Activated CD4-positive, CD25-positive, alpha-beta regulatory T cell treated with anti-CD3 and anti-CD28 coated beads, Interleukin-2, amount 50 U/mL, for 16 hours (primary cell): ENCODE data around the gene NFKBIE.
A peak's percentile ranks its signal among the peaks of the same experiment; 100 is the strongest.

Experiments used
- DNase-seq: peaks from one replicate; pipeline ENCODE4 v3.0.0-alpha.2; 2020; ENCODE audit warnings: low read depth, low spot score

The NFKBIE gene

DNA sequence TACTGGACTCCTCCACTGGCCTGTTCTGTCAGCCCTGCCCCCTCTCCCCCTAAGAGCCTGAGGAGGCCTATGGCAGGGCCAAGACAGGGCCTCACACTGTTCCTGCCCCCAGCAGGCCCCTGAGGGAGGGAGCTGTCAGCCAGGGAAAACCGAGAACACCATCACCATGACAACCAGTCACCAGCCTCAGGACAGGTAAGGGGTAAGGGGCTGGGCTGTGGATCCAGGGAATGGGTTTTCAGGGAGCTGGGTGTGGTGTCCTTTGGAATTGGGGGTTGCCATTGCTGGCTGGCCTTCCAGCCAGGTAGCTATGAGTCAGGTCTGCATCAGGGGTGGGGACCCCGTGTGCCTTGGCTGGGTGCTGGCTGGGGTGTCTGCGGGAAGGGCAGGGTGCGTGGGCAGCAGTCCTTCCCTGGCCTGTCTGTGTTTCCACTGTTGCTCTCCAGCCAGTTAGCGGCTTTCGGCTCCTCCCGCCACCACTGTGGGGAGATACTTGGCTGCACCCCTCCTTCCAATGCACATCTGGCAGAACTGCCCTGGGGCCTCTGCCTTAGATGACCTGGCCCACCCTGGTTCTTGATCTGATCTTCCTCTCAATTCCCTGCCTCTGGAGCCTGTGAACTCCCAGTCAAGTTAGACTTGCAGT is 38.1 kb downstream of the NFKBIE start:
- DNase-seq: no peak

DNA sequence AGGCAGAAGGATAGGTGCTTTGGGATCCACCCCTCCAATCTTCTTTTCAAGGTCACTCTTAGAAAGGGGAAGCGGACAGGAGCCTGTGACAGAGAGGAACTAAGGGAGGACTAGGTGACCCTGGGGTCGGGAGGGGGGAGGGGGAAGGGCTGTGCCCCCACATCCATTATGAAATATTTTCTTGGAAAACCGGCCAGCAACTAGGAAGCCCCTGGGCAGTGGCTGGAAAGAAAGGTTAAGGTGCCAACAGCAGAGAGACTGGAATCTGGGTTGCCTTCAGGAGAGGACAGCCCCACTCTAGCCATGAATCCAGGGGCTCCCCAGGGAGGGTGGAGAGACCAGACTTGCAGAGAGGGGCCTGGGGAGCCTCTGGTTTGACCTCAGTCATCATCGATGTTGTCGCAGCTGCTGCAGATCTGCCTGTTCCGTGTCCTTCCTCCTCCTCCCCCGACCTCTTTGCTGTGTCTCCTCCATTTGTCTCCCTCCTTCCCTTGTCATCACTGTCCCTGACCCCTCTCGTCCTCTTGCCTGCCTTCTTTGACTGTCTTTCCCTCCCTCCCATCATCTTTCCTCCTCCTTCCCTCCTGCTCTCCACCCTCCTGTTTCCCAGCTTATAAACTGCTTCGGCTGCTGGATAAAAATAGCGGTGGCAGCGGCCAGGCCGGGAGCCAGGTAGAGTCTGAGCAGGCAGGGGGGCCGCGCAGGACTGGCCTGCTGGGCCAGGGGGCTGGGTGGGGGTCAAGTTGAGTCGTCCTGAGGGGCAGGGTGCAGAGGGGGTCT is 38.8 kb downstream of the NFKBIE start:
- no peak for DNase-seq

DNA sequence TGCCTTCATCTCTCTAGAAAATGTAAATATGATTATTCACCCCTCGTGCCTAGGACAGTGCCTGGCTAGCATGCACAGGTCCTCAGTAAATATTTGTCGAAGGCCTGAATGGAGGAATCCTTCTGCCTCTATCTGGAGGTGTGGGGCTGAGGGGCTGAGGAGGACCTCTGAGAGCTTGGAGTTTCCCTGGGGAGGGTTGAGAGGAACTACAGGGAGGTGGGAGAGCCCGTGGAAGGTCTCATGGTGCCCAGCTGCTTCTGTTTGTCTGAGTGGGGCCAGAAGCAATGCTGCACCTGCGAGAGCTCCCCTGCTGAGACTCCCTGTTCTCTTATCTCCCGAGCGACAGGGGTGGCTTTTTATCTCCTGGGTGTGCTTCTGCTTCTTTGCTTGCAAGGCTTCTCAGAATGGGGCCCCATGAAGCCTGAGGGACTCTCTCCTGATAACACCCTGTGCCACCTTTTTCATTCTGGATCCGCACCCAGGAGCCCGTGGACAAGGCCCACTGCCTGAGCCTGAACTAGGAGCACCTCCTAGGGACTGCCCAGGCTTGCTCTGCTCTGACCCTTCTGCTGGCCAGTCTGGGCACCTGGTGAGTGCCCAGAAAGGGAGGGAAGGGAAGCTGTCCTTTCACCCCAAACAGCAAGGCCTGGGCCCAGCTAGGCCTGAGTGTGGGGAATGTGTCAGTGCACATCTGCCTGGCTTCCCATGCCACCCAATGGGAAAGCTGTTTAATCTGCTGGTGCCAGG is 39.6 kb downstream of the NFKBIE start:
- no peak for DNase-seq

DNA sequence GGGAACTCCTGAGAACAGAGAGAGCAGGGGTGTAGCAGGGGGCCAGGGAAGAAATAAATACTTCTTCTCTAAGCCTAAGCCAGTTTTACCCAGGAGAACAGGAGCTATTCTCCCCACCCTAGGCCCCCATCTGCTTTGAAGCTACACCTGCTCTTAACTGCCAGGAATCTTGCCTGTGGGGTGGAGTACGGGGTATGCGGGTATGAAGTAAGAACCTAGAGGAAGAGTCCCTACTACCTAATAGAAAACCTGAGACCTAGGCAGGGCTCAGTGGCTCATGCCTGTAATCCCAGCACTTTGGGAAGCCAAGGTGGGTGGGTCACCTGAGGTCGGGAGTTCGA is 40.4 kb downstream of the NFKBIE start:
- no peak for DNase-seq

DNA sequence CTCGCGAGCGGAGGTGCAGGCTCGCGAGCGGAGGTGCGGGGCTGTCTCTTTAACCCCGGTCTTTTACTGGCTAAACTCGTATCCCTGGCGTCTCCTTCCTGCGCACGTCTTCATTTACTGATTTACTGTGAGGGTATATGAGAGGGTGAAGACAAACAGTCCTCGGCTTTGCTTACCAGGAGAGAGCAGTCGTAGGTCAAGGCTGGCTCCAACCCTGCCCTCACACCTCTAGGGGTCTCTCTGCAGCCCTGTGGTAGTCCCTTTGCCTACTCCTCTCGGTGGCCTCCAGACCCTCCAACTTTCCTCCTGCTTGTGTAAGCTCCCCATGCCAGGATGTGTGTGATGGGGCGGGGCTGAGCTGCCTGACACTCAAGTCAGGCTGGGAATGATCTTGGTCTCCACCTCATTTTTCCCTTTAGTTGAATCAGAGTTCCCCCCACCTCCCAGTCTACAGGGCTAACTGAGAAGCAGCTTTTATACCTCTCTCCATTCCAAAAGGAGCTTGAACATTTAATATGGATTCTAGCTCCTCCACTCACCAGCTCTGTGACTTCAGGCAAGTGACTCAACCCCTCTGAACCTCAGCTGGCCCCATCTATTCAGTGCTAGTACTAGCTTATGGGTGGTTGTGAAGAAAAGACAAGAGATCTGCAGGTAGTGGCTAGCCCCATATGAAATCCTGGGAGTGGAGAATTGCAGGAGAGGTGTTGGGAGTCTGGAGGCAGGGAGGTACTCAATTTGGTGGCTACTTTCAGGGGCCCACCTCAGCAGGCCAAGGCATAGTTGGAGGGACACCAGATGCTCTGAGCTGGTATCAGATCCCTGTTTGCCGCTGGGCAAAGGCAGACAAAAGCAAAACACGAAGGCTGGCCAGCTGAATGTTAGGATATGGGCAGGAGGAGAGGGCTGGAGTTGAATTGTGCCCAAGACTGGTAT is 41.1 kb downstream of the NFKBIE start:
- DNase-seq: no peak

DNA sequence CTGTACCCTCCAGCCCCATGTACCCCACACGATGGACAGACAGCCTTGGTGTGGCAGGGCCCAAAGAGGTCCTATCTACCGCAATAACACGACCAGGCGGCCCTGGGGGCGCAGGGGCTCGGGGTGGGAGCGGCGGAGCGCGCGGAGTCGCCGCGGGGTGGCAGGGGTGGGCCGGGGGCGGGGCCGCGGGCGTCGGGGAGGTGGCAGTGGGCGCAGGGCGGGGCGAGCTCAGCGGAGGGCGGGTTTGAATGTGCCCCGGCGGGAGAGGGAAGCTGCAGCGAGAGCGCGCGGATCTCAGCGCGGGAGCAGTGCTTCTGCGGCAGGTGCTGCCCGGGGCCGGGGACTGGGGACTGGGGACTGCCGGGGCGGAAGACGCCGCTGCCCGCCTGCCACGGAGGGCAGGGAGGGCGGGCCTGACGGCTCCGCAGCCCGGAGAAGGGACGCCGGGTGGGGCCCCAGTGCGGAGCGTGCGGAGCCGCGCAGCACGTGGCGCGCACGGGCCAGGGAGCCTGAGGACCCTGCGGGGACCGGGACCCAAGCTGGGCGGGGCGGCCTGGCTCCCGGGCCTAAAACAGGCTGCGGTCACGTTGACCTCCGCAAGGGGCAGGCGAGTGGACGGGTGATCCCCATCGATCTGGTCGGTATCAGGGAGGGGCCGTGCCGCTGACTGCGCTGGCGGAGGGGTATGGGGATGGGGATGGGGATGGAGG is 41.9 kb downstream of the NFKBIE start, which contains the start of gene SLC29A1:
Gene SLC29A1 (plus strand): TSS at position 277 of the 710 bp plus-strand sequence. CDS start 3,719 bp downstream, outside the sequence.
- DNase-seq: peak; percentile 66

DNA sequence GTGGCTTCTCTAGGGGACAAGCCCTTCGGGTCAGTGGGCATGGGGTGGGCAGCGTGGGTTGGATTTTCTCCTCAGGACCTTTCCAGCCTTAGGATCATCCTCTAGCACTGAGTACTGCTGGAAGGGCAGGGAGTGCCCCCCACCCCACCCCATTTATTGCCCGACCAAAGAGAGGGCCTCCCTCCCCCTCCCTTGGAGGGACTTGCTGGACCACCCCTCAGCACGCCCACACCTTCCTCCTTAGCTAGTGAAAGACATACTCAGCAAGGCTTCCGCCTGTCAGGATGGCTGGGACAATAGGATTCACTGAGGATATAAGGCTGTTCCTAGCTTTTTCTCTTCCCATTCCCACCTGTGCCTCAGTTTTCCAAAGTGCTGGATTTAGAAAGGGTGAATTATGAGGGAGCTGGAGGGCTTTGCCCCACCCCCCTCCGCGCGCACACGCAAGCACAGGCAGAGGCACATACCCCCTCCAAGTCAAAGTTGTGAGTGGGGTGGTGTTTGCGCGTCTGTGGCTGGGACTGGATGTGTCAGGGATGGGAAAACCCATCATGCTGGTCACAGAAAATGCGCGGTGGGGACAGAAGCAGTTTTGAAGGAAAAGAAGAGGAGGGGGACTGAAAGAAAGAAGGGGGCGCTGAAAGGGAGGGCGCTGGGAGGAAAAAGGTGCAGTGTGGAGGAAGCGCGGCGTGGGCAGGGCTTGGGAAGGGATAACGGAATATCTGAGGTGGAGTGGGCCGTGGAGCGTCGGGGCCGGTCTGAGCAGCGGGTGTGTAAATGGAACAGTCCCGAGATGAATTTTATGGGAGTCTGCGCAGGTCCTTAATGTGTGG is 42.6 kb downstream of the NFKBIE start:
- DNase-seq: no peak

DNA sequence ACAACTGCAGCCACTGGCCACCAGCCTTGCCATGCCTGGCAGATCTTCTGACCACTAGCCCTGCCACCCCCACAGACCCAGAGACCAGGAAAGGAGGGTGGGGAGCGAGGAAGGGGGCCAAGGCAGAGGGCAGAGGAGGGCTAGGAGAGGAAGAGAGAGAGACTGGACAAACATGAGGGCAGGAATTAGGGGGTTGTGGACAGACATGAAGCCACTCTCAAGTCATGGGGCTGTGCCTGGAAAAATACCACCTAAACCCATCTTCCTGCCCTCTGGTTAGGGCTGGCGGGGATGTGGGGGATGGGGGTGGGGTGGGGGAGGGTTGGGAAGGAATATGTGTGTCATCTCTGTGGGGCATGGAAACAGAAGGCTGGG is 43.4 kb downstream of the NFKBIE start:
- DNase-seq: no peak

DNA sequence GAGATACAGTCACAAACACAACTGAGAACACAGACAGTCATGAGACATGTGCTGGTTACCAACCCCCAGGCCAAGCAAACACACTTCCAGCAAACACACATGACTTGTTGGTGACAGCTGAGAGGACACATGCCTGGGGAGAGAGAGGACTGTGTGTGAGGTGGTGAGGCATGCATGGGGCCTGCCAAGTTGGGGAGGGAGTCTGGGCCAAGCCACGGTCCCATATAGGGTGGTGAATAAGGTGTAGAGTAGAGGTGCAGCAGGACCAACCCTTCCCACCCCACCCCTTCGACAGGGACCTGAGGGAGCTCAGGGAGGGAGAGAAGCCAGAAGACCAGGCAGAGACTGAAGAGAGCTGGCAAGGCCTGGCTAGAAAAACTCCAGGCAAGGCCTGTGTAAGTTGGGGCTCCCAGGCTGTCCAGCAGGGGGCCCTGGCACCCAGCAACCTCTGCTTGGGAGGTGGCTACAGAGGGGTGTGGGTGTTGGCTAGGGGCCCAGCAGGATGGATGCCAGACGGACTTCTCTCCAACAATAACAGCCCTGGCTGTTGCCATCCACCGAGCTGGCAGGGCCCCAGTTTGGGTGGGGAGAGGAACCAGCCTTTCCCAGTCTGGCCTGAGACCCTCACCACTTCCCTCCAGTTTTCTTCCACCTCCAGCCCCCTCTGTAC is 43.9 kb downstream of the NFKBIE start:
- DNase-seq: peak; percentile 41

DNA sequence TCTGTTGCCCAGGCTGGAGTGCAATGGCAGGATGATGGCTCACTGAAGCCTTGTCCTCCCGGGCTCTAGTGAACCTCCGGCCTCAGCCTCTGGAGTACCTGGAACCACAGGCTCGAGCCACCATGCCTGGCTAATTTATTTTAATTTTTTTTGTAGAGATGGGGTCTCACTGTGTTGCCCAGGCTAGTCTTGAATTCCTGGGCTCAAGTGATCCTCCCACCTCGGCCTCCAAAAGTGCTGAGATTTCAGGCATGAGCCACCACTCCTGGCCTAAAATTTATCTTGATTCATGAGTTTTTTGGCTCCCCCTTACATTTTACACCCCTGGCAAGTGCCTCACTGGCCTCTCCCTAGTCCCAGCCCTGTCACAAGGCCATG is 44.4 kb downstream of the NFKBIE start:
- DNase-seq: no peak

DNA sequence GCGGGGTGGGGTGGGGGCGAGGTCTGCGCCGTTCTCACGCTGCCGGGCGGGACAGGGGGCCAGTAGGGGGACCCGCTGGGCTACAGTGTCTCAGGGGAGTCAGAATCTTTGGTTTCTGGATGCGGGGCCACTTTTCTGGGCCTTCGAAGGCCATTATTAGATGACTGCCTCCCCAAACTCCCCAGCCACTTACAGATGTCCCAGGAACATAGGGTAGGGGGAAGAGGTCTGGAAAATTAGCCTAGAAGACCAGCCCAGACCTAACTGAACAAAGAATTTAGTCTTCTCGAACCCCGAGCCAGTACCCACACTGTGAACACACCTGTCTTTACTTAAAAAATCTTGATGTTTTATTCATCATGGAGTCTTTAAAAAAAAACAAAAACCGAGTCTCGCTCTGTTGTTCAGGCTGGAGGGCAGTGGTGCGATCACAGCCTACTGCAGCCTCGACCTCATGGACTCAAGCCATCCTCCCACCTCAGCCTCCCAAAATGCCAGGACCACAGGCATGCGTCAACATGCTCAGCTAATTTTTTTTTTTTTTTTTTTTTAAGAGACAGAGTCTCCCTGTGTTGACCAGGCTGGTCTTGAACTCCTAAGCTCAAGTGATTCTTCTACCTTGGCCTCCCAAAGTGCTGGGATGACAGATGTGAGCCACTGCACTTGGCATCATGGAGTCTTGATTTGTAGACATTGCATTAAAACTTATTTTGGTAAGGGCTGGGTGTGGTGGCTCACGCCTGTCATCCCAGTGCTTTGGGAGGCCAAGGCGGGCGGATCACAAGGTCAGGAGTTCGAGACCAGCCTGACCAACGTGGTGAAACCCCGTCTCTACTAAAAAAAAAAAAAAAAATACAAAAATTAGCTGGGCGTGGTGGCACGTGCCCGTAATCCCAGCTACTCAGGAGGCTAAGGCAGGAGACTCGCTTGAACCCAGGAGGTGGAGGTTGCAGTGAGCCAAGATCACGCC is 45.3 kb downstream of the NFKBIE start:
- DNase-seq: no peak

DNA sequence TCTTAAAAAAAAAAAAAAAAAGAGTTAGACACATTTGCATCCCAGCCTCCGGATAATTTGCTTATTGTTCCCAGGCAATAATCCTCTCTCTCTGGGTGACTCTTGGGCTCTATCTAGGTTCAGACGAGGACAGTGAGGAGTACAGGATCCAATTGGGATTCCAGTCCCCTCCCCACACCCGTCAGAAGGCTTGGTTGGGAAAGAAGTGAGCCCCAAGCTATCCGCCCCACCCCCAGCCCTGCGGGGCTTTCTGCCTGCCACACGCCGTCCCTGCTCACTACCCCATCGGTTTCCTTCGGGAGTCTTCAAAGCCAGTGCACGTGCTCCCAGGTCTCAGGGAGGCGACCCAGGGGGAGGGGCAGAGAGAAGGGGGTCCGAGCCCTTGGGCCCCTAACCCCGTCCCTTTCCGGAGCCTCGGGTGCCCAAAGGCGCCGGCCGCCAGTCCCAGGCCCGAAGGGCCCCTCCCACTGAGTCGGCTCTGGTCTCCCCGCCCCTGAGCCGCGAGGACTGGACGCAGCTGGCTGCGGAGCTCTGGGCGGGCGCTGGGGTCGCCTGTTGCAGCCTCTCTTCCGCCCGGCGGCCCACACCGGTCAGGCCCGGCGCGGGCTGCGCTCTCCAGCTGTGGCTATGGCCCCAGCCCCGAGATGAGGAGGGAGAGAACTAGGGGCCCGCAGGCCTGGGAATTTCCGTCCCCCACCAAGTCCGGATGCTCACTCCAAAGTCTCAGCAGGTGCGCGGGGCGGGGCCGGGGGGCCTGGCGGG is 46.1 kb downstream of the NFKBIE start:
- no peak for DNase-seq

DNA sequence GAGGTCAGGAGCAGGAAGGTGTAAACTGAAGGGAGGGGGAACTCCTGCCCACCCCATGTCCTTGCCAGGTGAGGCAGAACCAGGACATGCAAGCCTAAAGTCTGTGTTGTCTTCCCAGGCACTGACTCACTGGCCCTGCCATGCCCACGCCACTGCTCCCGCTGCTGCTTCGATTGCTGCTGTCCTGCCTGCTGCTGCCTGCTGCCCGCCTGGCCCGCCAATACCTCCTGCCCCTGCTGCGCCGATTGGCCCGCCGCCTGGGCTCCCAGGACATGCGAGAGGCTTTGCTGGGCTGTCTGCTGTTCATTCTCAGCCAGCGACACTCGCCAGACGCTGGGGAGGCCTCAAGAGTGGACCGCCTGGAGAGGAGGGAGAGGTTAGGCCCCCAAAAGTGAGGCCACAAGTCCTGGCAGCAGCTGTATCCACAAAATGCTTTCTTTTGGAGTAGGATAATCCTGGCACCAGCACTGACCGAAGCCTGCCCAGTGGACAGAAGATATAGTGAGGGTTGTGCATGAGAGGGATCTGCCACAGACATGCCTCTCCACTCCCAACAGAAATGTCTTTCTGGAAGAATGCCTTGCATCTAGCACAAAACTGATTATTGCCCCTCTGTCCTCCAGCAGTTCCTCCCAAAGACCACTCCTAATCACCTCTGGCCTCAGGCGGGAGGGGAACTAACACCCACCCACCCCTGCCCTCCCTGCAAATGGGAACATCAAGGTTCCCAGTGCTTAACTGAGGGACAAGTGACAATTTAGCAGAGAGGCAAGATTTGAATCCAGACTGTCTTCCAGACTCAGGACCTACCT is 47.8 kb downstream of the NFKBIE start:
- no peak for DNase-seq

DNA sequence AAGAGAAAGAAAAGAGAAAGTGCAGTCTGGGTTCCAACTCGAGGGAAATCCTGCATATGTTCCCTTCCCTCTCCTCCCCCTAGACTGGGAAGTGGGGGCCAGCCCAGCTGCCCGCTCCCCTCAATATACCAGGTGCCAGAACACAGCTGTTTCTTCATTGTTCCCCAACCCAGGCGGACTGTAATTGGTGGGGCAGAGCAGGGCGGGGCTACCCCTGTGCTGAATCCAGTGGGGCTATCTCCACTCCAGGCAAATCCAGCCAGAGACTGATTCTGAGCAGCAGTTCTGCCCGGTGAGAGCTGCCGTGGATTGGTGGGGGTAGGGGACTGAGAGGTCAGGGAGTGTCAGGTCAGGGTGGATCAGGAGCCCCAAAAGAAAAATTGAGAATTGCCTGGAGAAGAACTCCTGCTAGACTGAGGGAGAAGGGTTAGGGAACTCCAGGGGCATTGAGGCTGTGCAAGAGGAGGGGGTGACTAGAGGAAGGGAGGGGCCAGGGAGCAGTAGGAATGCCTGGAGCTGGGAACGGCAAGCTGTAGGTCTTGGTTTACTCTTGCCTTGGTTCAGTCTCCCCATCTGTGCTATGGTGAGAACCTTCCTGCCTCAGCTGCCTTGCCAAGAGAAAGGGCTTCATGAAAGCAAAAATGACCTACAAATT is 48.5 kb downstream of the NFKBIE start, which contains the start of gene MYMX:
Gene MYMX (plus strand): TSS at position 250 of the 655 bp plus-strand sequence. CDS start 546 bp downstream, outside the sequence.
- no peak for DNase-seq

DNA sequence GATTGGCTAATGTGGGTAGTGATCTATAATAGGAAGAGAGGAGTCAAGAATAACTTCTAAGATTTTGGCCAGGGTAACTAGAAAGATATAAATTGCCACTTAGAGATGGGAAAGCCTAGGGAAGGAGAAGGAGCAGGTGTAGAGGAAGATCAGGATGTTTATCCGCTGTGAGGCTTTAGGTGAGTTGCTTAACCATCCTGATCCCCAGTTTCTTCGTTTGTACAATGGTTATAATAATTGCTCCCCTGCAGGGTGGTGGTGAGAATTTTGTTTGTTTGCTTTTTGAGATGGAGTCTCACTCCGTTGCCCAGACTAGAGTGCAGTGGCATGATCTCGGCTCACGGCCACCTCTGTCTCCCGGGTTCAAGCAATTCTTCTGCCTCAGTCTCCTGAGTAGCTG is 51.0 kb downstream of the NFKBIE start:
- DNase-seq: no peak

DNA sequence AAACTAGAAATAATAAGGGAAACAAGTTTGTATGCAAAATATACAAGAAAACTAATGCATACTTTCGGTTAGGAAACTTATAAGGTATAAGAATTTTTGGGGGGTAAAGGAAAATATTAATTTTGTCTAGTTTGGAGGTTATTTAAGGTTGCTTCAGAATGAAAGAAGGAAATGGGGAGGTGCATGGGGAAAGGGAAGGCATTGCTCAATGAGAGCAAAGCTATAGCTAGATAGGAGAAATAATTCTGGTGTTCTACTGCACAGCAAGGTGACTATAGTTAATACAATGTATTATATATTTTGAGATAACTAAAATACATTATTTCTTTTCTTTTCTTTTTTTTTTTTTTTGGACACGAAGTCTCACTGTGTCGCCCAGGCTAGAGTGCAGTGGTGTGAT is 54.1 kb downstream of the NFKBIE start:
- DNase-seq: no peak
